ENCODE measurements around the gene PHF20.
"Not testable (repeated sequence)": the region's sequence is repeated elsewhere in the genome, so short reads cannot be mapped to it uniquely, and the experiment has no call there.

DNA sequence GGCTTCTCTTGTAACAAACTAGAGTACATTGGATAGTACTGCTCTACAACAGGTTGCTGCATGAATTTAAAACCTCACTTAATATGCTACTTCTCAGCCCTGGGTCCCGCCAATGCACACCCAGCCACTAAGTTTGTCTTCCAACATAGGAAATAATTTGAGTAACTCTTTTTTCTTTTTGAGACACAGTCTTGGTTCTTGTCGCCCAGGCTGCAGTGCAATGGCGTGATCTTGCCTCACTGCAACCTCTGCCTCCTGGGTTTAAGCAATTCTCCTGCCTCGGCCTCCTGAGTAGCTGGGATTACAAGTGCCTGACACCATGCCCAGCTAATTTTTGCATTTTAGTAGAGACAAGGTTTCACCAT is 48.6 kb upstream of the PHF20 start:
- TF ChIP-seq, protein P1, sequence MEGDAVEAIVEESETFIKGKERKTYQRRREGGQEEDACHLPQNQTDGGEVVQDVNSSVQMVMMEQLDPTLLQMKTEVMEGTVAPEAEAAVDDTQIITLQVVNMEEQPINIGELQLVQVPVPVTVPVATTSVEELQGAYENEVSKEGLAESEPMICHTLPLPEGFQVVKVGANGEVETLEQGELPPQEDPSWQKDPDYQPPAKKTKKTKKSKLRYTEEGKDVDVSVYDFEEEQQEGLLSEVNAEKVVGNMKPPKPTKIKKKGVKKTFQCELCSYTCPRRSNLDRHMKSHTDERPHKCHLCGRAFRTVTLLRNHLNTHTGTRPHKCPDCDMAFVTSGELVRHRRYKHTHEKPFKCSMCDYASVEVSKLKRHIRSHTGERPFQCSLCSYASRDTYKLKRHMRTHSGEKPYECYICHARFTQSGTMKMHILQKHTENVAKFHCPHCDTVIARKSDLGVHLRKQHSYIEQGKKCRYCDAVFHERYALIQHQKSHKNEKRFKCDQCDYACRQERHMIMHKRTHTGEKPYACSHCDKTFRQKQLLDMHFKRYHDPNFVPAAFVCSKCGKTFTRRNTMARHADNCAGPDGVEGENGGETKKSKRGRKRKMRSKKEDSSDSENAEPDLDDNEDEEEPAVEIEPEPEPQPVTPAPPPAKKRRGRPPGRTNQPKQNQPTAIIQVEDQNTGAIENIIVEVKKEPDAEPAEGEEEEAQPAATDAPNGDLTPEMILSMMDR (IDR thresholded peaks at IDR 0.05) = not testable (repeated sequence)
- not testable (repeated sequence) for TF ChIP-seq POLR2AphosphoS5, POLR2A (IDR thresholded peaks at IDR 0.05)

All from breast epithelium (tissue), 3 donors.